Tibial nerve (tissue), 4 donors: ENCODE measurements around the gene PROB1. TPM values are rescaled to one million over a fixed set of nuclear protein-coding genes. Genes with fewer than 3 reads are reported as not detected.

ENCODE experiments used
- DNase-seq, 2 donors: peaks; one replicate each; pipeline ENCODE4 v3.0.0-alpha.2; 2019; ENCODE audit warnings: low spot score in 2 of 2
- H3K27ac ChIP-seq, 4 donors: fragments of 200-600 bp; sonication (generic) in 3 of 4; one replicate each; pipeline ENCODE4 v1.5.1; 2017 to 2019; ENCODE audit warnings: mild to moderate bottlenecking in 1 of 4
- H3K27me3 ChIP-seq, 2 donors: fragments of 200-600 bp; sonication (generic) in 1 of 2; one replicate each; pipeline versions ENCODE4 v1.5.1 to v1.6.0; 2017 to 2019
- H3K36me3 ChIP-seq, 3 donors: fragments of 200-600 bp; sonication (generic); one replicate each; pipeline ENCODE4 v1.5.1; 2018 to 2019
- H3K4me1 ChIP-seq, 4 donors: fragments of 200-600 bp; sonication (generic) in 3 of 4; one replicate each; pipeline ENCODE4 v1.5.1; 2017 to 2019
- H3K4me3 ChIP-seq, 4 donors: fragments of 200-600 bp; sonication (generic) in 3 of 4; one replicate each; pipeline ENCODE4 v1.5.1; 2017 to 2019; ENCODE audit warnings: mild to moderate bottlenecking in 1 of 4, moderate library complexity in 1 of 4
- H3K9me3 ChIP-seq, 4 donors: fragments of 200-600 bp; sonication (generic) in 3 of 4; one replicate each; pipeline ENCODE4 v1.5.1; 2017 to 2019
- EP300 ChIP-seq, 2 donors: sonication (generic); formaldehyde crosslinking; IDR thresholded peaks; one replicate each; pipeline ENCODE4 v1.6.1; 2017; ENCODE audit warnings: antibody characterized with exemption in 2 of 2, mild to moderate bottlenecking in 1 of 2
- POLR2A ChIP-seq, 2 donors: fragments of 450-650 bp; IDR thresholded peaks; one replicate each; pipeline ENCODE4 v1.6.1; 2017; ENCODE audit warnings: antibody characterized with exemption in 2 of 2, mild to moderate bottlenecking in 2 of 2, moderate library complexity in 2 of 2
- WGBS, 2 donors: methylation state at CpG; one replicate each; pipeline ENCODE4 v1.1.5; 2018; 5-methylcytosine and 5-hydroxymethylcytosine counted together
- total RNA-seq, 4 donors: library from RNA; depleted of rRNA; stranded (reverse); fragments of >200 nt; gene quantifications; one replicate each; pipeline ENCODE4 v1.1.0, GENCODE V29; 2016
- TF ChIP-seq, protein P1 (sequence below), 5 experiments: fragments of 200-600 bp in 3 of 5; fragments of 450-650 bp in 2 of 5; sonication (generic) in 3 of 5; IDR thresholded peaks; one replicate each; pipeline ENCODE4 v1.5.1; 2016 to 2019; ENCODE audit warnings: antibody characterized with exemption in 5 of 5, mild to moderate bottlenecking in 3 of 5, moderate library complexity in 2 of 5

The PROB1 gene
- total RNA-seq, 4 donors from 2014 or later = 0.63 to 3.6 (median 1.3) TPM

DNA sequence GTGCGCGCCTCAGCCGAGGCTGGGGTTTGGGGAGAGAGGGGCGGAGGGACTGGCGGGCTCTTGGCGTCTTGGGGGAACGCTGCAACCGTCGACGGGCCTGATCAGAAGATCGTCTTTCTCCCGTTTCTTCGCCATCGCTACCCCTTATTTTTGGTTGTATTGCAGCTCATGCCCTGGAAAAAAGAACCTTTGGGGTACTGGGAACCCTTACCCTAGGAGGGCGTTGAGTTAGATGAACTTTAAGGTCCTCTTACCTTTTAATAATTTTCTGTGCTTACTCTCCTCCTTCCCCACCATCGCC is 52.5 kb downstream of the PROB1 start:
- peaks cover 0 to 17% (median 0%) of the 10 kb centered on the region in 3 donors for H3K36me3 ChIP-seq
- no peak for DNase-seq
- 0% methylated on average over 14 to 16 of the region's 16 CpGs for WGBS, 2 donors
- no peak for TF ChIP-seq POLR2A (IDR thresholded peaks at IDR 0.05)
- no peak for TF ChIP-seq EP300 (IDR thresholded peaks at IDR 0.05)
- TF ChIP-seq, protein P1, sequence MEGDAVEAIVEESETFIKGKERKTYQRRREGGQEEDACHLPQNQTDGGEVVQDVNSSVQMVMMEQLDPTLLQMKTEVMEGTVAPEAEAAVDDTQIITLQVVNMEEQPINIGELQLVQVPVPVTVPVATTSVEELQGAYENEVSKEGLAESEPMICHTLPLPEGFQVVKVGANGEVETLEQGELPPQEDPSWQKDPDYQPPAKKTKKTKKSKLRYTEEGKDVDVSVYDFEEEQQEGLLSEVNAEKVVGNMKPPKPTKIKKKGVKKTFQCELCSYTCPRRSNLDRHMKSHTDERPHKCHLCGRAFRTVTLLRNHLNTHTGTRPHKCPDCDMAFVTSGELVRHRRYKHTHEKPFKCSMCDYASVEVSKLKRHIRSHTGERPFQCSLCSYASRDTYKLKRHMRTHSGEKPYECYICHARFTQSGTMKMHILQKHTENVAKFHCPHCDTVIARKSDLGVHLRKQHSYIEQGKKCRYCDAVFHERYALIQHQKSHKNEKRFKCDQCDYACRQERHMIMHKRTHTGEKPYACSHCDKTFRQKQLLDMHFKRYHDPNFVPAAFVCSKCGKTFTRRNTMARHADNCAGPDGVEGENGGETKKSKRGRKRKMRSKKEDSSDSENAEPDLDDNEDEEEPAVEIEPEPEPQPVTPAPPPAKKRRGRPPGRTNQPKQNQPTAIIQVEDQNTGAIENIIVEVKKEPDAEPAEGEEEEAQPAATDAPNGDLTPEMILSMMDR (IDR thresholded peaks at IDR 0.05) = no peak
- no peaks in the 10 kb centered on the region for H3K9me3 ChIP-seq
- H3K27me3 ChIP-seq = no peaks in the 10 kb centered on the region
- peak overlapping the region; percentile 98 to 100 (median 99) for H3K27ac ChIP-seq
- peak overlapping the region; percentile 86 to 96 (median 90) for H3K4me3 ChIP-seq
- peaks cover 4 to 38% (median 20%) of the 10 kb centered on the region in 4 donors for H3K4me1 ChIP-seq

DNA sequence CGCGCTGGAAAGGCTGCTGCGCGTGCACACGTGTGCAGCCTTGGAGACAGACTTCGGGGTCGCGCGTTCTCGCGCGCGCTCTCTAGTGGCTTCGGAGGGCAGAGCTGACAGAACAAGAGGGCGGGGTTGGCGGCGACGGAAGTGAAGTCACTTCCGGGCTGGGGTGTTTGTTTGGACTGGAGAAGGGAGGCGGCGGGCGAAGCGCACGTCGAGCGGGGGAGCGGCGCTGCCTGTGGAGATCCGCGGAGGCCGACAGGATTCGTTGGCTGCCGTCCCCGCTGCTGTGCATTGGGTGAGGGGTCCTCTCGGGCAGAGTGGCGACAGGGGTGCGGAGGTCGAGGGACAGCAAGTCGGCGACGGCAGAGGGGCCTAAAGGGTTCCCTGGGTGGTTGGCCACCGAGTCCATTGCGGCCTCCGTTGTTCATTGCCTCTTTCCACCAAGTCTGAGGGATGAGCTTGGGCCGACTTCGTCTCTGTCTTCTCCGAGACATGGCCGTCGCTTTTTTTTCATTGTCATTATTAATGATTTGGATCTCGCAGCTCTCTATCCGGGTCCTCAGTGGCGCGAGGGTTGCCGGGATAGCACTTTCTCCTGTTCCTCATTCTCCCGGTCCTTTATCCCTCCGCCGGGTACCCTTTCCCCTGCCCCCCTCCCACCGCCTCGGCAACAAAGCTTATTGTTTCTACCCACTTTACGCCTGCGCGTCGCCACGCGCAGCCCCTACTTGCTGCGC is 53.0 kb downstream of the PROB1 start, which contains the start of gene PAIP2:
TSS of gene PAIP2 (plus strand) at position 166 of the 734 bp plus-strand sequence. CDS start 21,931 bp downstream, outside the sequence.
- Histone ChIP-seq H3K27ac (peak within 1 kb of the TSS; percentile 98 to 100 (median 99)), H3K4me3 (peak within 1 kb of the TSS; percentile 86 to 96 (median 90)), H3K9me3 (no peaks in the 10 kb centered on the region), H3K4me1 (peaks cover 4 to 38% (median 20%) of the 10 kb centered on the region in 4 donors), H3K36me3 (peaks cover 0 to 17% (median 0%) of the 10 kb centered on the region in 3 donors), H3K27me3 (no peaks in the 10 kb centered on the region)
- peak; percentile 95 to 97 for DNase-seq
- peak; percentile 88 to 97 for TF ChIP-seq POLR2A (IDR thresholded peaks at IDR 0.05)
- TF ChIP-seq, protein P1 (IDR thresholded peaks at IDR 0.05) = peak; percentile 81 to 95 (median 90)
- TF ChIP-seq EP300 (IDR thresholded peaks at IDR 0.05) = peak; percentile 66 to 99
- WGBS, 2 donors = 0 to 1% methylated on average over 47 to 65 of the region's 66 CpGs

DNA sequence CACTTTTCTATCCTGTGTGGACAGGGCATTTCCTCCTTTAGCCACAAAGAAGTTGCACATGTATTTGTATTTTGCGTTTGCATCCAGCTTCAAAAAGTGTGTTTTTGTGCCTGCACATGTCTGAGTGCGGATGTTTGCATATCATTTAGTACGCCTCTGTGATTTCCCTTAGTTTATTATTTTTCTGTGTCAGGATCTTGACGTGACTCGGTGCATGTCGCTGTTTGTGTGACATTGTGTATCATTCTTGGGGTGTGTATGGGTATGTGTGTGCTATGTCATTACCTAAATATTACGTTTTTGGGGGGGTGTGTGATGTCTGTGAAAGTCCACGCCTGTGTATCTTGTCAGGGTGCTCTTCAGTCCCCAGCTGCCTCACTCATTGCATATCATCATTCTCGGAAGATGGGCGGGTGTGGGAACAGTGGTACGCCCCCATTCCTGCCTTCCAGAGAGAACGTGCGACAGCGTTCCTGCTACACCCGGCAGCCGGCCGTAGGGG is 53.7 kb downstream of the PROB1 start:
- TF ChIP-seq POLR2A (IDR thresholded peaks at IDR 0.05) (no peak), EP300 (IDR thresholded peaks at IDR 0.05) (no peak)
- TF ChIP-seq, protein P1 (IDR thresholded peaks at IDR 0.05) = no peak
- peak overlapping the region in 3 of 4 donors; percentile 99 to 100 (median 99) for H3K27ac ChIP-seq

More for the DNA sequence above, 53.7 kb downstream of the PROB1 start:
- Histone ChIP-seq H3K36me3 (peaks cover 0 to 10% (median 0%) of the 10 kb centered on the region in 3 donors), H3K4me1 (peaks cover 4 to 38% (median 20%) of the 10 kb centered on the region in 4 donors), H3K4me3 (peak overlapping the region; percentile 86 to 96 (median 90)), H3K27me3 (no peaks in the 10 kb centered on the region), H3K9me3 (no peaks in the 10 kb centered on the region)
- 1% methylated on average over 14 to 17 of the region's 17 CpGs for WGBS, 2 donors
- DNase-seq = no peak

Other genes with a start within 250 kb of the PROB1 start
- gene SIL1, start 196.7 kb downstream of the PROB1 start, total RNA-seq = 10 to 100 TPM; 41.4 to 63.1 (median 52.8) TPM
- 100 to 1,000 TPM; 147 to 231 (median 196) TPM for gene MATR3, start 101.4 kb downstream of the PROB1 start, total RNA-seq
- 10 to 100 TPM; 70.6 to 99.2 (median 87.3) TPM for gene PAIP2, start 53.2 kb downstream of the PROB1 start, total RNA-seq
- not detected for gene SLC23A1, start 11.8 kb downstream of the PROB1 start, total RNA-seq
- gene MZB1, start 5.2 kb downstream of the PROB1 start, total RNA-seq = 1 to 10 TPM in 2 of 4 donors, not detected in 2; 2.1 to 2.4 TPM
- gene SPATA24, start 9.0 kb upstream of the PROB1 start, total RNA-seq = 1 to 10 TPM in 2 of 4 donors, not detected in 2; 1.9 to 7.2 TPM
- 10 to 100 TPM in 3 of 4 donors, 1 to 10 TPM in 1; 9.2 to 11.4 (median 10.7) TPM for gene DNAJC18, start 44.4 kb upstream of the PROB1 start, total RNA-seq
- gene ECSCR, start 67.6 kb upstream of the PROB1 start, total RNA-seq = 10 to 100 TPM; 12.8 to 41.0 (median 25.9) TPM
- not detected for gene SMIM33, start 75.9 kb upstream of the PROB1 start, total RNA-seq
- 100 to 1,000 TPM in 1 of 4 donors, 10 to 100 TPM in 3; 48.1 to 102 (median 73.1) TPM for gene STING1, start 87.7 kb upstream of the PROB1 start, total RNA-seq
- 100 to 1,000 TPM in 2 of 4 donors, 10 to 100 TPM in 2; 85.9 to 118 (median 99.7) TPM for gene UBE2D2, start 166.2 kb upstream of the PROB1 start, total RNA-seq